GM12873 (cell line): ENCODE results near the gene ATL3.
A peak's percentile ranks its signal among the peaks of the same experiment; 100 is the strongest.

Experiments used
- CTCF ChIP-seq: IDR thresholded peaks from 2 replicates; pipeline ENCODE4 v1.5.1; 2012; ENCODE audit warnings: low read depth, mild to moderate bottlenecking, moderate library complexity, low read length, control low read depth; ENCODE audit not compliant: insufficient read depth; ENCODE audit errors: missing control alignments

Gene ATL3

GRCh38 chr11:63599211-63600122 lies 71.7 kb downstream of the ATL3 start:
- no peak for TF ChIP-seq CTCF

DNA sequence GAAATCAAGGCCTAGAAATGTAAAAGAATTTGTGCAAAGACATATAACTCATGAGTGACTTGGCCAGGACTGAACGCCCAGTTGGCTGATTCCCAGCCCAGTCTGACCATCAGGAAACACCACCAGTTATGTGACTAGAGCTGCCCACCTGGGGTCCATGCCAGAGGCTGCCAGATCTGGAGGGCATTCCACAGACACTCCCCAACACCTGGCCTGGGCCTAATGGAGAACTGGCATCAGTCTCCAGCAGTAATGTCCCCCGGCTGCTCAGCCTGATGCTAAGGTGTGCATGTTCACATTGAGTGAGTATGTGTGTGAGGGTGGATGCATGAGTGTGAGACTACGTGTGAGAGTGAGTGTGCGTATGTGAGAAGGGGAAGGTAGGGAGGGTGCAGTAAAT lies 72.6 kb downstream of the ATL3 start:
- TF ChIP-seq CTCF, result no peak

GRCh38 chr11:63595296-63595695 lies 75.9 kb downstream of the ATL3 start:
- TF ChIP-seq CTCF, result no peak

- TF ChIP-seq CTCF, result peak; percentile 78
Measured at GRCh38 chr11:63592975-63593395, 78.2 kb downstream of the ATL3 start.

- no peak for TF ChIP-seq CTCF
Measured at GRCh38 chr11:63590024-63590788, 81.0 kb downstream of the ATL3 start.

- TF ChIP-seq CTCF, result no peak
Measured at GRCh38 chr11:63589000-63589399, 82.2 kb downstream of the ATL3 start.
